WTC11 (cell line): ENCODE measurements around the gene TASP1. TPM values are rescaled to one million over a fixed set of nuclear protein-coding genes. Genes with fewer than 3 reads are reported as not detected.
"Not testable (repeated sequence)": the region's sequence is repeated elsewhere in the genome, so short reads cannot be mapped to it uniquely, and the experiment has no call there.

Source experiments
- ATAC-seq: fragments of 200-7000 bp; cut with Tn5 transposase; 2 replicates; pipeline ENCODE4 v1.10.0; 2021; ENCODE audit warnings: mild to moderate bottlenecking, moderate library complexity
- CTCF ChIA-PET: fragments of 300-600 bp; sonication (Branson Sonifier 250); formaldehyde crosslinking; loops from one replicate; lab custom pipeline; 2021; ENCODE audit warnings: antibody characterized with exemption; lab: Charles Lee
- POLR2A ChIA-PET: fragments of 350-600 bp; sonication (Branson Sonifier 250); formaldehyde crosslinking; loops from one replicate; lab custom pipeline; 2021; ENCODE audit warnings: antibody characterized with exemption; lab: Charles Lee
- DNase-seq: peaks from one replicate; pipeline ENCODE4 v3.0.0; 2021; ENCODE audit warnings: low spot score
- H3K27ac Mint-ChIP-seq: 2 replicates; pipeline ENCODE4 v1.8.0; 2021; ENCODE audit warnings: mixed read lengths
- H3K27me3 Mint-ChIP-seq: 2 replicates; pipeline ENCODE4 v1.8.0; 2021; ENCODE audit warnings: low read depth, mild to moderate bottlenecking, moderate library complexity, mixed read lengths
- H3K36me3 Mint-ChIP-seq: 2 replicates; pipeline ENCODE4 v1.8.0; 2021; ENCODE audit warnings: mixed read lengths
- H3K4me1 Mint-ChIP-seq: 2 replicates; pipeline ENCODE4 v1.8.0; 2022; ENCODE audit warnings: mixed read lengths
- H3K4me3 Mint-ChIP-seq: 2 replicates; pipeline ENCODE4 v1.8.0; 2021; ENCODE audit warnings: mild to moderate bottlenecking, moderate library complexity, mixed read lengths
- H3K9me3 Mint-ChIP-seq: 2 replicates; pipeline ENCODE4 v1.8.0; 2021; ENCODE audit warnings: mixed read lengths
- CREB1 ChIP-seq: sonication (generic); formaldehyde crosslinking; IDR thresholded peaks from 2 replicates; pipeline ENCODE4 v1.8.0; 2023; ENCODE audit warnings: mild to moderate bottlenecking, missing genetic modification reagents
- ELF4 ChIP-seq: sonication (generic); formaldehyde crosslinking; IDR thresholded peaks from 2 replicates; pipeline ENCODE4 v1.8.1; 2022; ENCODE audit warnings: low read depth, mild to moderate bottlenecking, moderate library complexity, missing genetic modification reagents
- ETV6 ChIP-seq: sonication (generic); formaldehyde crosslinking; IDR thresholded peaks from 2 replicates; pipeline ENCODE4 v1.8.1; 2022; ENCODE audit warnings: mild to moderate bottlenecking, missing genetic modification reagents
- FOXJ3 ChIP-seq: sonication (generic); formaldehyde crosslinking; IDR thresholded peaks from 2 replicates; pipeline ENCODE4 v1.9.0; 2021; ENCODE audit warnings: missing genetic modification reagents, mild to moderate bottlenecking, borderline replicate concordance
- FOXK1 ChIP-seq: sonication (generic); formaldehyde crosslinking; IDR thresholded peaks from 2 replicates; pipeline ENCODE4 v1.8.0; 2022; ENCODE audit warnings: mild to moderate bottlenecking, moderate library complexity, missing genetic modification reagents
- GRHL2 ChIP-seq: fragments of 250-450 bp; sonication (Bioruptor Pico); IDR thresholded peaks from 2 replicates; pipeline ENCODE4 v1.8.0; 2022; ENCODE audit warnings: mild to moderate bottlenecking, moderate library complexity; ENCODE audit not compliant: insufficient replicate concordance, severe bottlenecking
- KAT7 ChIP-seq: sonication (generic); formaldehyde crosslinking; IDR thresholded peaks from 2 replicates; pipeline ENCODE4 v1.8.1; 2023; ENCODE audit warnings: missing genetic modification reagents, mild to moderate bottlenecking, borderline replicate concordance
- NFE2L1 ChIP-seq: sonication (generic); formaldehyde crosslinking; IDR thresholded peaks from 2 replicates; pipeline ENCODE4 v1.8.1; 2023; ENCODE audit warnings: missing genetic modification reagents
- OVOL2 ChIP-seq: fragments of 250-450 bp; sonication (Bioruptor Pico); IDR thresholded peaks from 2 replicates; pipeline ENCODE4 v1.9.0; 2021; ENCODE audit warnings: mild to moderate bottlenecking, borderline replicate concordance
- PRDM15 ChIP-seq: sonication (generic); formaldehyde crosslinking; IDR thresholded peaks from 2 replicates; pipeline ENCODE4 v1.8.0; 2022; ENCODE audit warnings: missing genetic modification reagents
- PRRX2 ChIP-seq: fragments of 250-450 bp; sonication (Bioruptor Pico); IDR thresholded peaks from 2 replicates; pipeline ENCODE4 v1.8.0; 2021; ENCODE audit warnings: mild to moderate bottlenecking
- TEAD1 ChIP-seq: sonication (generic); formaldehyde crosslinking; IDR thresholded peaks from 2 replicates; pipeline ENCODE4 v1.8.0; 2022; ENCODE audit warnings: mild to moderate bottlenecking, missing genetic modification reagents
- TP53 ChIP-seq: sonication (generic); formaldehyde crosslinking; IDR thresholded peaks from 2 replicates; pipeline ENCODE4 v1.8.1; 2023; ENCODE audit warnings: mild to moderate bottlenecking, missing genetic modification reagents
- ZBTB21 ChIP-seq: sonication (generic); formaldehyde crosslinking; IDR thresholded peaks from 2 replicates; pipeline ENCODE4 v1.8.1; 2023; ENCODE audit warnings: mild to moderate bottlenecking, missing genetic modification reagents, borderline replicate concordance
- ZBTB43 ChIP-seq: sonication (generic); formaldehyde crosslinking; IDR thresholded peaks from 2 replicates; pipeline ENCODE4 v1.8.1; 2023; ENCODE audit warnings: mild to moderate bottlenecking, missing genetic modification reagents
- ZNF121 ChIP-seq: sonication (generic); formaldehyde crosslinking; IDR thresholded peaks from 2 replicates; pipeline ENCODE4 v1.8.0; 2023; ENCODE audit warnings: missing genetic modification reagents
- ZNF317 ChIP-seq: sonication (generic); formaldehyde crosslinking; IDR thresholded peaks from 2 replicates; pipeline ENCODE4 v1.8.1; 2023; ENCODE audit warnings: low read depth, mild to moderate bottlenecking, moderate library complexity, missing genetic modification reagents, borderline replicate concordance
- ZNF425 ChIP-seq: fragments of 250-450 bp; sonication (Bioruptor Pico); conservative IDR thresholded peaks from 2 replicates; pipeline ENCODE4 v1.9.0; 2021; ENCODE audit warnings: mild to moderate bottlenecking
- total RNA-seq: library from RNA; stranded (reverse); gene quantifications from 3 replicates; pipeline ENCODE4 v1.2.3, GENCODE V29; 2021
- TF ChIP-seq, protein P1 (sequence below): sonication (generic); formaldehyde crosslinking; conservative IDR thresholded peaks from 2 replicates; pipeline ENCODE4 v1.8.1; 2022; ENCODE audit warnings: mild to moderate bottlenecking, missing genetic modification reagents
- TF ChIP-seq, protein P2 (sequence below): sonication (generic); formaldehyde crosslinking; IDR thresholded peaks from 2 replicates; pipeline ENCODE4 v1.8.1; 2023; ENCODE audit warnings: mild to moderate bottlenecking, moderate library complexity, missing genetic modification reagents
- TF ChIP-seq, protein P3 (sequence below): fragments of 250-450 bp; sonication (Bioruptor Pico); IDR thresholded peaks from 2 replicates; pipeline ENCODE4 v1.9.0; 2021; ENCODE audit warnings: moderate library complexity, mild to moderate bottlenecking, inconsistent platforms, borderline replicate concordance

TASP1 gene
- total RNA-seq, 1 experiment from 2014 or later: 12.4 TPM

DNA sequence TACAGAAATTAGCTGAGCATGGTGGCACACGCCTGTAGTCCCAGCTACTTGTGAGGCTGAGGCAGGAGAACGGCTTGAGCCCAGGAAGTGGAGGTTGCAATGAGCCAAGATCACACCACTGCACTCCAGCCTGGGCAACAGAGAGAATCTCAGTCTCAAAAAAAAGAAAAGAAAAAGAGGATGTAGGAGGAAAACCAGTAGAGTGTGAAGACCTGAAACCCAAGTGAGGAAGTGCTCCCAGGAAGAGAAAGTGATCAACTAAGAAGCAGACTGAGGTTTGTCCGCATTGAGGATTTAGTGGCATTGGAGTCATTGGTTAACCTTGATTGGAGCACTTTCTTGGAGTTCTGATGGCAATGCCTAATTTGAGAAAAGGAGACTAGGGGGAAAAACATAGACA, 20.6 kb upstream of the TASP1 start:
- DNase-seq (no peak), ATAC-seq (no peak)
- CTCF ChIA-PET: no interaction called here
- Mint-ChIP-seq H3K4me3 (no peak overlapping the region), H3K4me1 (no peaks in the 10 kb centered on the region), H3K27me3 (no peaks in the 10 kb centered on the region), H3K9me3 (no peaks in the 10 kb centered on the region), H3K27ac (no peak overlapping the region; the same call in 1 of the 2 replicates), H3K36me3 (no peaks in the 10 kb centered on the region)
- no peak for TF ChIP-seq TEAD1 (CRISPR knock-in tag)
- TF ChIP-seq FOXK1: no peak
- TF ChIP-seq, protein P1, sequence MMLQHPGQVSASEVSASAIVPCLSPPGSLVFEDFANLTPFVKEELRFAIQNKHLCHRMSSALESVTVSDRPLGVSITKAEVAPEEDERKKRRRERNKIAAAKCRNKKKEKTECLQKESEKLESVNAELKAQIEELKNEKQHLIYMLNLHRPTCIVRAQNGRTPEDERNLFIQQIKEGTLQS (CRISPR knock-in tag): no peak
- TF ChIP-seq ELF4 (CRISPR knock-in tag): no peak
- TF ChIP-seq KAT7 (CRISPR knock-in tag): no peak
- TF ChIP-seq ZNF317 (CRISPR knock-in tag): no peak
- no peak for TF ChIP-seq OVOL2
- TF ChIP-seq NFE2L1: no peak
- no peak for TF ChIP-seq PRDM15 (CRISPR knock-in tag)
- no peak for TF ChIP-seq ETV6 (CRISPR knock-in tag)
- TF ChIP-seq ZBTB21 (CRISPR knock-in tag): no peak
- TF ChIP-seq, protein P2, sequence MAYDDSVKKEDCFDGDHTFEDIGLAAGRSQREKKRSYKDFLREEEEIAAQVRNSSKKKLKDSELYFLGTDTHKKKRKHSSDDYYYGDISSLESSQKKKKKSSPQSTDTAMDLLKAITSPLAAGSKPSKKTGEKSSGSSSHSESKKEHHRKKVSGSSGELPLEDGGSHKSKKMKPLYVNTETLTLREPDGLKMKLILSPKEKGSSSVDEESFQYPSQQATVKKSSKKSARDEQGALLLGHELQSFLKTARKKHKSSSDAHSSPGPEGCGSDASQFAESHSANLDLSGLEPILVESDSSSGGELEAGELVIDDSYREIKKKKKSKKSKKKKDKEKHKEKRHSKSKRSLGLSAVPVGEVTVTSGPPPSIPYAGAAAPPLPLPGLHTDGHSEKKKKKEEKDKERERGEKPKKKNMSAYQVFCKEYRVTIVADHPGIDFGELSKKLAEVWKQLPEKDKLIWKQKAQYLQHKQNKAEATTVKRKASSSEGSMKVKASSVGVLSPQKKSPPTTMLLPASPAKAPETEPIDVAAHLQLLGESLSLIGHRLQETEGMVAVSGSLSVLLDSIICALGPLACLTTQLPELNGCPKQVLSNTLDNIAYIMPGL (CRISPR knock-in tag): no peak
- POLR2A ChIA-PET: no interaction called here

- CTCF ChIA-PET, H3K36me3 Mint-ChIP-seq, DNase-seq, H3K27me3 Mint-ChIP-seq, POLR2A ChIA-PET, ATAC-seq, H3K9me3 Mint-ChIP-seq, H3K27ac Mint-ChIP-seq, H3K4me1 Mint-ChIP-seq, H3K4me3 Mint-ChIP-seq: not testable (repeated sequence)
Observed at GRCh38 chr20:13658060-13658459, 19.3 kb upstream of the TASP1 start.

DNA sequence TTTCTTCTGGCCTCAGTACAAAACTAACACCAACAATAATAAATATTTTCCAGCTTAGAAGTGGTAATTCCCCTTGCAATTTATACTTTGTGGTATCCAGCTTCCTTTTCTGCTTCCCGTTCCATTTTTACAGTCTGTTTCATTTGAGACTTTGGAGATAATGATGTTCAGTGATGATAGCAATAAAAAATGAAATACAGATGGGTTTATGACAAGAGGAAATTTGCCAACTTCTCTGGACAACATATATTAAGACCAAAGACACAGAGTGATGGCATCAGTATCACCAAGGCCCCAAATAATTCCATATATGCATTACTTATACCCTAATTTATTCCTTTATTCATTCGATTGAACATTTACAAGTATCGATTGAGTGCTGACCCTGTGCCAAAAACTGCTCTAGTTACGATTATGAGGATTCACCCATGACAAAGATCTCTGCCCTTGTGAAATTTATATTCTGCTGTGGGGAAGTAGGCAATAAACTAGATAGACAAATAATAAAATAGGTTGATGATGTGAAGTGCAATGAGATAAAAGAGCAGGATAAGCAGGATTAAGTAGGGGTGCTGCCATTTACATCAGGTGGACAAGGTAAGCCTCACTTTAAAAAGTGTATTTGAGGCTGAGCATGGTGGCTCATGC, 18.1 kb upstream of the TASP1 start:
- no peak for ATAC-seq
- DNase-seq: no peak
- ChIA-PET POLR2A (no interaction called here), CTCF (no interaction called here)
- Mint-ChIP-seq H3K4me1 (0 out of 2 replicates have a peak, but pooled peaks cover 2% of the 10 kb centered on the region), H3K27me3 (no peaks in the 10 kb centered on the region), H3K9me3 (no peaks in the 10 kb centered on the region), H3K36me3 (no peaks in the 10 kb centered on the region), H3K27ac (no peak overlapping the region), H3K4me3 (no peak overlapping the region)
- TF ChIP-seq FOXJ3 (CRISPR knock-in tag): no peak
- TF ChIP-seq ZBTB21 (CRISPR knock-in tag): no peak
- TF ChIP-seq TP53 (CRISPR knock-in tag): no peak
- no peak for TF ChIP-seq ZNF425 (CRISPR knock-in tag)
- TF ChIP-seq, protein P1 (CRISPR knock-in tag): no peak
- no peak for TF ChIP-seq ZNF317 (CRISPR knock-in tag)
- TF ChIP-seq ZBTB43 (CRISPR knock-in tag): no peak
- TF ChIP-seq ZNF121 (CRISPR knock-in tag): no peak
- TF ChIP-seq CREB1: no peak
- TF ChIP-seq ELF4 (CRISPR knock-in tag): no peak
- no peak for TF ChIP-seq PRRX2 (CRISPR knock-in tag)
- TF ChIP-seq, protein P3, sequence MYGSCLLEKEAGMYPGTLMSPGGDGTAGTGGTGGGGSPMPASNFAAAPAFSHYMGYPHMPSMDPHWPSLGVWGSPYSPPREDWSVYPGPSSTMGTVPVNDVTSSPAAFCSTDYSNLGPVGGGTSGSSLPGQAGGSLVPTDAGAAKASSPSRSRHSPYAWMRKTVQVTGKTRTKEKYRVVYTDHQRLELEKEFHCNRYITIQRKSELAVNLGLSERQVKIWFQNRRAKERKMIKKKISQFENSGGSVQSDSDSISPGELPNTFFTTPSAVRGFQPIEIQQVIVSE: no peak
- TF ChIP-seq GRHL2 (CRISPR knock-in tag): no peak
